Stimulated activated CD4-positive, alpha-beta T cell treated with anti-CD3 and anti-CD28 coated beads, Interleukin-4, amount 100 ng/mL, for 24 hours (primary cell): ENCODE results near the gene EEPD1.

ENCODE experiments used
- DNase-seq: peaks from one replicate; pipeline ENCODE4 v3.0.0-alpha.2; 2020

Gene EEPD1

GRCh38 chr7:36192053-36192824 is 39.2 kb downstream of the EEPD1 start:
- no peak for DNase-seq

GRCh38 chr7:36192877-36193276 is 39.8 kb downstream of the EEPD1 start:
- DNase-seq: no peak

DNA sequence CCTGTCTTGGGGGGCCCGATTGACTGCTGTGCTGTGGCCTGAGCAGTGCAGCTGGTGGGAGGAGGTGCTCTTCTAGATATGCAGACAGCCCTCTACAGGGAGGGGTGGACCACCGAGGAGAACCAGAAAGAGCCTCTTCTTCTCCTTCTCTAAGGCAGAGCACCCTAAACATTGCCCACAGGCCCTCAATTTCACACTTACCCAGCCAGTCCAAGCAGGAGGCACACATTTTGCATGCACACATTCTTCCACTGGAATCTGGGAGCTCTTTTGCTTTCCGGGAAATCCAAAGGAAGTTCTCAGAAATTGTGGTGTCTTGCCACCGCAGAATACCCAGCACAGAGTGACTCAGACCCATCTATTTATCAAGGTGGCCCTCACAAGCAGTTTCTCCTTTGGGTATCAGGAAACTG is 45.8 kb downstream of the EEPD1 start:
- no peak for DNase-seq

- DNase-seq: no peak
Observed at GRCh38 chr7:36199329-36199728, 46.3 kb downstream of the EEPD1 start.

GRCh38 chr7:36201122-36201723 is 48.2 kb downstream of the EEPD1 start:
- no peak for DNase-seq

GRCh38 chr7:36202398-36202797 is 49.3 kb downstream of the EEPD1 start:
- no peak for DNase-seq

- no peak for DNase-seq
Observed at GRCh38 chr7:36203071-36203790, 50.2 kb downstream of the EEPD1 start.

- no peak for DNase-seq
Observed at GRCh38 chr7:36204044-36204663, 51.1 kb downstream of the EEPD1 start.

DNA sequence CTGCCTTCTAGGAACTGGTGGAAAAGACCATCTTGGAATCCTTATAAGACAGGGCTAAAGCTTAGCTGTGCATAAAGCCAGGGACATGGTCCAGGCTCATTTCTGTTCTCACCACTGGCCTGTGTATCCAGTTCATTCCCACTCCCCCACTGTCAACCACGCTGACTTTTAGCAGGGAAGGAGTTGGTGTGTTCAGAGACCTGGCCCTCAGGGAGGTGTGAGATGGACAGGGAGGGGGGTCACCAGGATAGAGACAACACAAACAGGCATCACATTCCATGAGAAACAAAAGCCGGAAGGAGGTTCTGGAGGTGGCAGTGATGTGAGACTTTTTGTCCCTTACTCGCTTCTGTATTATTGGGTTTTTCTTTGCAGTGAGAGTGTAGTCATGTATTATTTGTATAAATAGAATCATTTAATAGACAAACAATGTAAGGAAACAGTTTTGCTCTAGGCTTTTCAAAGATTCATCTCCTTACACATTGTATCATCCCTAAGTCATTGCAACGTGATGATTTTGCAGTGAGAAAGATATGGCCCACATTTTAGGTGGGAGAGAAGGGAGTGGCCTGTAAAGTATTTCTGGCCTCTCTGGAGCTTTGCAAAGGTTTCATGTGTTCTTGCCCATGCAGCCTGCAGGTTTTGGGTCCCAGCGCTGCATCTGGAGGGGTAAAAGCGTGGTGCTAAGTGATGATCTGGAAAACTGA is 52.0 kb downstream of the EEPD1 start:
- no peak for DNase-seq

DNA sequence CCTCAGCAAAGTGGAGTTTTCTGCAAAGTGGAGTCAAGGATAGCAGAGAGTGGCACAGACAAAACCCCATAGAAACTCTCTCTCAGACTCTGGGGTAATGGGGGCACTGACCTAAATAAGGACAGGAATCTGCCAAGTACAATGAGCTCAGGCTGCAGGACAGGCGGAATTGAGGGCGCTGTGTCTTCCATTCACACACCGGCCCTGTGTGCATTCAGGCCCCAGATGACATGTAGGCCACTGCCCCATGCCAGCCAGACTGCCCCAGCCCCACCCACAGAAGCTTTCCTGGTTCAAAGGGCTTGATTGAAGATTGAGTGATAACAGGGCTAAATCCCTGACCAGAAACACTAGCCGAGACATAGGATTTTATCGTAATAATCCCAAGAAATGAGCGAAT is 52.7 kb downstream of the EEPD1 start:
- no peak for DNase-seq

GRCh38 chr7:36207451-36208291 is 54.6 kb downstream of the EEPD1 start:
- DNase-seq: no peak

- no peak for DNase-seq
Observed at GRCh38 chr7:36208426-36208825, 55.4 kb downstream of the EEPD1 start.

DNA sequence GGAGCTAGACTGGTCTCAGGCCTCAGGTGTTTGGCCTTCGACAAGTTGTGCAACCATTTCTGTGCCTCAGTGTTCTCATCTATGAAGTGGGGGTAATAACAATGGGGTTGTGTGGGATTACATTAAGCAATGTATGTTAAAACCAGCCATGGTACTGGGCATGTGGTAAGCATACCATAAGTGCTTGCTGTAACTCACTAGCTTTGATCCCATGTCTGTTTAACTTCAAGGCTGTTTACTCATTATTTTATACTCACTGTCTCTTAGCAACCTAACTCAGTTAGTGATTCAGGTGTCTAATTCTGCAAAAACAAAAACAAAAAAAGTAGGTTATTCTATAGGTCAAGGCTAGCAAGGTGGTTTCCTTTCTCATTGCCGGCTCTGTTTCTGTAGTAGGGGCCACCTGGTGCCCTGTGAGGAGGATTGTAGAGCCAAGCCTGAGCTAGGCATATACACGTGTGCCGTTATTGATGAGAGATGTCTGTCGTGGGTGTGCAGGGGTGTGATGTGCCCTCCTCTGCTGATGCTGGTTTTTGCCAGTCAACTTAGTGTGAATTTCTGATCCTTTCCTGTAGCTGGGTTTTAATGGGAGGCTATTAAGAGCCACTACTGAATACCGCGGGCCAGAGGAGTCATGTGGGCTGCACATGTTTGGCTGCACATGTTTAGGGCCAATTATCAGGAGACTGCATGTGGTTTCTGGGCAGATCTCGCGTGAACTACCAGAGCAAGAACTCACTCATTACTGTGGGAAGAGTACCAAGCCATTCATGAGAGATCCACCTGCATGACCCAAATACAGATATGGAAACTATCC is 56.2 kb downstream of the EEPD1 start:
- DNase-seq: no peak

GRCh38 chr7:36209814-36210183 is 56.7 kb downstream of the EEPD1 start:
- no peak for DNase-seq

- DNase-seq: no peak
Observed at GRCh38 chr7:36210291-36210922, 57.4 kb downstream of the EEPD1 start.

DNA sequence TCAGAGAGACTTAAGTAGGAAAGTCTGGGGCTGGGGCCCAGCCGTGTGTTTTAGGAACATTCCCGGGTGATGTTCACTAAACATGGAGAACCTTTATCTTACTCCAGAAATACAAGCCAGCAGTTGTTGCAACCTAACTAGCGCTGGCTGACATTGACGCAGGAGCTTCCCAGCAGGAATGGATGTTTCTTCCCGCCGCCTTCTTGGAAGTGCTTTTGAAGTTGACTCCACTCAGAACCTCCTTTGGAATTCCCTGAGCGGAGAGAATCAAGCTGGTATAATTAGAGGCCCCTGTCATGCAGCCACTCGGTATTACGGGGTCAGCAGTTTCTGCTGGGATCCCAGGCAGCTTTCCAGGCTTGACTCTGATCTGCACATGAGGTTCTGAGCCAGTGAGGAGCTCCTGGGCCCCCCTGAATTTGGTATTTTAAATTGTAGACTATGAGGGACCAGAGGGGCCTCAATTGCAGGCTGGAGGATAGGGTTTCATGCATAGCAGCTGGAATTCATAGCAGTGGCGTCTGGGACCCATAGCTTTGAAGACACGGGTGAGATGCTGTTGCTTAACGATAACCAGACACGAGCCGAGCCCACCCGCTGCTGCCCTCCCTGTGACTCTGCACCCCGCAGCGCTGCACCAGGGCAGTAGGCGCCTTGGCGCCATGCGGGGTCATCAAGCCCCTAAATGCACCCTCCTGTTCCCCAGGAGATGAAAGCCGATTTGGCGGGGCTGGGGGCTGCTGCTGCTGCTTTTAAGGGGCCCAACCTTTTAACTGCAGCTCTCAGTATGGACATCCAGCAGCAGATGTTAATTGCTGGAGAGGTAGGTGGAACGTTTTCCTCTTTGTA is 61.8 kb downstream of the EEPD1 start:
- DNase-seq: no peak

GRCh38 chr7:36215457-36215765 is 62.4 kb downstream of the EEPD1 start:
- no peak for DNase-seq

DNA sequence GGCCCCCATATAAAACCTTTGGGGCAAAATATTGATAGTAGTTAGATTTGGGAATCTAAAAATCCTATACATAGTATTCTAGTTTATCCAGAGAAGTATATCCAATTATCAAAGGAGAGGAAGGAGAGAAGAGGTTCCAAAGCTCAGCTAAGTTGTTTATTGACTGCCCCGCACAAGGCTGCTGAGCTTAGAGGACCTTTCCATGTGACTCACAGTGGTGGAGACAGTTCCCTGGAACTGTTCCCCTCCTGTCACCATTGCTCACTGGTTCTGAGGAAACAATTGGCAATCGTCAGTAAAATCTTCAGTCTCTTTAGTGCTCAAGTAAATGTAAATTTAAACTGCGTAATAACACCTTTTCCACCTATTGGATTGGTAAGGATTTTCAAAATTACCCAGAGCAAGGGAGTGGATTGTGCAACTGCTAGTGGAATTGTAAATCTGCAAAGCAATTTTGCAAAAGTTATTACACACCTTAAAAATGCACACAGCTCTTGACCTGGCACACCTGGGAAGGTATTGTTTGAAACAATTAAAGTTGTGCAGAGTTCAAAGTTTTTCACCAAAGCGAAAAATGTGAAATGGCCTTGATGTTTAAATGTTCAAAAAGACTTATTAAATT is 63.1 kb downstream of the EEPD1 start:
- no peak for DNase-seq

DNA sequence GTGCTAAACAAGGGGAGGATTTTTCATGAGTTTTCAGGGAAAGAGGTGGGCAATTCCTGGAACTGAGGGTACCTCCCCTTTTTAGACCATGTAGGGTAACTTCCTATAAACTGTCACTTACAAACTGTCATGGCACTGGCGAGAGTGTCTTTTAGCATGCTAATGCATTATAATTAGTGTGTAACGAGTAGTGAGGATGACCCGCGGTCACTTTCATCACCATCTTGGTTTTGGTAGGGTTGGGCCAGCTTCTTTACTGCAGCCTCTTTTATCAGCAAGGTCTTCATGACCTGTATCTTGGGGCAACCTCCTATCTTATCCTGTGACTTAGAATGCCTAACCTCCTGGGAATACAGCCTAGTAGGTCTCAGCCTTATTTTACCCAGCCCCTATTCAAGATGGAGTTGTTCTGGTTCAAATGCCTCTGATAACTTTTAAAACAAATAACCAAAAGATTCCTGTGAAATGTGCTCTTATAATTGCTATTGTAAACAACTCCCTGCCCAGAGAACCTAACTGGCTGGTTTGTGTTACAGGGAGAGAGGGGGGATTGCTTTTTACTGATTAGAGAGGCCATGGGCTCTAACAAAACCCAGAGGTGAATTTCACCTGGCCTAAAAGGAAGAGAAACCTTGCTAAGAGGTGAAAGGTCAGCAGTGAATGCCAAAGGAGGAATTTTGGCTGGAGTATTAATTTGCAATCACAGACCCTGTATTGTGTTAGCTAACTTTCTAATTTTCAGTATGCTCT is 64.3 kb downstream of the EEPD1 start:
- no peak for DNase-seq
